GM12892 (cell line): ENCODE data around the gene ADGRA1.
"Not testable (repeated sequence)": the region's sequence is repeated elsewhere in the genome, so short reads cannot be mapped to it uniquely, and the experiment has no call there.

Source experiments
- DNase-seq: peaks from one replicate; pipeline ENCODE4 v3.0.0; 2011; ENCODE audit not compliant: insufficient read length
- FAIRE-seq: peaks from 2 replicates; lab custom pipeline; 2011; peaks lifted over from hg19 to GRCh38; lab: Jason Lieb, UNC
- POLR2A ChIP-seq: IDR thresholded peaks from 2 replicates; pipeline ENCODE4 v1.6.1; 2011; ENCODE audit warnings: low read depth, low read length, control low read depth
- POLR2AphosphoS5 ChIP-seq: IDR thresholded peaks from 2 replicates; pipeline ENCODE4 v1.6.1; 2011; ENCODE audit warnings: low read depth, low read length, control low read depth
- TAF1 ChIP-seq: IDR thresholded peaks from 2 replicates; pipeline ENCODE4 v1.6.1; 2011; ENCODE audit warnings: low read depth, mild to moderate bottlenecking, control low read depth, low read length, borderline replicate concordance

ADGRA1 gene

GRCh38 chr10:133135116-133135465 is 47.4 kb downstream of the ADGRA1 start:
- no peak for TF ChIP-seq POLR2AphosphoS5
- no peak for TF ChIP-seq POLR2A
- TF ChIP-seq TAF1 = no peak
- FAIRE-seq = no peak

GRCh38 chr10:133137486-133138145 is 49.9 kb downstream of the ADGRA1 start:
- not testable (repeated sequence) for FAIRE-seq, DNase-seq

More at GRCh38 chr10:133135116-133135465, 47.4 kb downstream of the ADGRA1 start:
- DNase-seq = no peak

GRCh38 chr10:133139551-133140065 is 51.9 kb downstream of the ADGRA1 start:
- no peak for TF ChIP-seq POLR2A
- TF ChIP-seq POLR2AphosphoS5 = no peak
- TF ChIP-seq TAF1 = no peak
- no peak for FAIRE-seq
- DNase-seq = no peak

- no peak for DNase-seq
- no peak for FAIRE-seq
- TF ChIP-seq POLR2AphosphoS5 (no peak), TAF1 (no peak), POLR2A (no peak)
These were observed 52.9 kb downstream of the ADGRA1 start for GRCh38 chr10:133140417-133141143.

GRCh38 chr10:133141144-133141957 is 53.6 kb downstream of the ADGRA1 start:
- no peak for FAIRE-seq
- no peak for DNase-seq
- TF ChIP-seq POLR2AphosphoS5 = no peak
- no peak for TF ChIP-seq TAF1
- TF ChIP-seq POLR2A = no peak

GRCh38 chr10:133141958-133142340 is 54.2 kb downstream of the ADGRA1 start:
- FAIRE-seq (no peak), DNase-seq (no peak)
- TF ChIP-seq POLR2AphosphoS5 (no peak), POLR2A (no peak), TAF1 (no peak)

GRCh38 chr10:133142523-133143199 is 54.9 kb downstream of the ADGRA1 start:
- DNase-seq (no peak), FAIRE-seq (no peak)
- TF ChIP-seq POLR2A = no peak
- no peak for TF ChIP-seq TAF1
- no peak for TF ChIP-seq POLR2AphosphoS5

GRCh38 chr10:133143200-133143533 is 55.4 kb downstream of the ADGRA1 start:
- DNase-seq (no peak), FAIRE-seq (no peak)
- TF ChIP-seq POLR2AphosphoS5 = no peak
- no peak for TF ChIP-seq POLR2A
- no peak for TF ChIP-seq TAF1

- TF ChIP-seq POLR2A (no peak), TAF1 (no peak), POLR2AphosphoS5 (no peak)
- DNase-seq (no peak), FAIRE-seq (no peak)
These were observed 55.8 kb downstream of the ADGRA1 start for GRCh38 chr10:133143546-133143945.

- no peak for DNase-seq
- no peak for TF ChIP-seq POLR2AphosphoS5
- no peak for TF ChIP-seq POLR2A
- no peak for TF ChIP-seq TAF1
- FAIRE-seq = no peak
These were observed 57.0 kb downstream of the ADGRA1 start for GRCh38 chr10:133144771-133145170.

- FAIRE-seq = no peak
- no peak for DNase-seq
- TF ChIP-seq TAF1 = no peak
- no peak for TF ChIP-seq POLR2AphosphoS5
- no peak for TF ChIP-seq POLR2A
These were observed 62.5 kb downstream of the ADGRA1 start for GRCh38 chr10:133150226-133150625.
